HEK293T (cell line): ENCODE measurements around the gene ADAMTS17.

ENCODE experiments used
- CTCF ChIA-PET: fragments of 350-600 bp; formaldehyde crosslinking; extraction: SDS; loops from one replicate; lab custom pipeline; 2021; ENCODE audit warnings: antibody characterized with exemption, inconsistent platforms; lab: Yijun Ruan, JAX
- POLR2A ChIA-PET: fragments of 350-600 bp; formaldehyde crosslinking; extraction: SDS; loops from one replicate; lab custom pipeline; 2020; ENCODE audit warnings: antibody characterized with exemption, inconsistent platforms; lab: Yijun Ruan, JAX
- DNase-seq: peaks from one replicate; pipeline ENCODE4 v3.0.0; 2012; ENCODE audit warnings: mixed read lengths; ENCODE audit errors: extremely low spot score
- ARNT ChIP-seq: fragments of 450-650 bp; IDR thresholded peaks from 2 replicates; pipeline ENCODE4 v1.6.1; 2017; ENCODE audit warnings: mild to moderate bottlenecking
- BHLHE40 ChIP-seq: fragments of 450-650 bp; IDR thresholded peaks from 2 replicates; pipeline ENCODE4 v1.6.1; 2016; ENCODE audit warnings: mild to moderate bottlenecking, moderate library complexity, borderline replicate concordance
- CTBP1 ChIP-seq: fragments of 450-650 bp; IDR thresholded peaks from 2 replicates; pipeline ENCODE4 v1.6.1; 2016; ENCODE audit warnings: borderline replicate concordance
- ELF4 ChIP-seq: fragments of 450-650 bp; IDR thresholded peaks from 2 replicates; pipeline ENCODE4 v1.6.1; 2017; ENCODE audit warnings: antibody characterized with exemption
- FOXA1 ChIP-seq: fragments of 450-650 bp; IDR thresholded peaks from 2 replicates; pipeline ENCODE4 v1.6.1; 2016; ENCODE audit warnings: mild to moderate bottlenecking
- FOXK2 ChIP-seq: fragments of 450-650 bp; IDR thresholded peaks from 2 replicates; pipeline ENCODE4 v1.6.1; 2016; ENCODE audit warnings: mild to moderate bottlenecking
- FOXM1 ChIP-seq: fragments of 450-650 bp; IDR thresholded peaks from 2 replicates; pipeline ENCODE4 v1.6.1; 2017; ENCODE audit warnings: mild to moderate bottlenecking, borderline replicate concordance
- HDGF ChIP-seq: fragments of 450-650 bp; IDR thresholded peaks from 2 replicates; pipeline ENCODE4 v1.6.1; 2017; ENCODE audit warnings: antibody characterized with exemption, borderline replicate concordance
- L3MBTL2 ChIP-seq: fragments of 450-650 bp; conservative IDR thresholded peaks from 2 replicates; pipeline ENCODE4 v1.6.1; 2016; ENCODE audit warnings: mild to moderate bottlenecking
- LEF1 ChIP-seq: fragments of 450-650 bp; IDR thresholded peaks from 2 replicates; pipeline ENCODE4 v1.6.1; 2017; ENCODE audit warnings: mild to moderate bottlenecking, borderline replicate concordance
- NFRKB ChIP-seq: fragments of 450-650 bp; IDR thresholded peaks from 2 replicates; pipeline ENCODE4 v1.6.1; 2016; ENCODE audit warnings: mild to moderate bottlenecking, moderate library complexity
- SP1 ChIP-seq: fragments of 450-650 bp; IDR thresholded peaks from 2 replicates; pipeline ENCODE4 v1.6.1; 2017
- SUZ12 ChIP-seq: fragments of 450-650 bp; IDR thresholded peaks from 2 replicates; pipeline ENCODE4 v1.6.1; 2016; ENCODE audit warnings: mild to moderate bottlenecking
- TARDBP ChIP-seq: fragments of 450-650 bp; IDR thresholded peaks from 2 replicates; pipeline ENCODE4 v1.6.1; 2016
- ZNF384 ChIP-seq: fragments of 450-650 bp; IDR thresholded peaks from 2 replicates; pipeline ENCODE4 v1.6.1; 2016
- TF ChIP-seq, protein P1 (sequence below): fragments of 450-650 bp; IDR thresholded peaks from 2 replicates; pipeline ENCODE4 v1.6.1; 2016

The ADAMTS17 gene

GRCh38 chr15:100020614-100021013, 321.2 kb downstream of the ADAMTS17 start:
- no peak for DNase-seq
- TF ChIP-seq NFRKB (no peak), SUZ12 (no peak), FOXA1 (no peak), LEF1 (no peak), ARNT (no peak), HDGF (no peak), FOXM1 (no peak)
- TF ChIP-seq, protein P1, sequence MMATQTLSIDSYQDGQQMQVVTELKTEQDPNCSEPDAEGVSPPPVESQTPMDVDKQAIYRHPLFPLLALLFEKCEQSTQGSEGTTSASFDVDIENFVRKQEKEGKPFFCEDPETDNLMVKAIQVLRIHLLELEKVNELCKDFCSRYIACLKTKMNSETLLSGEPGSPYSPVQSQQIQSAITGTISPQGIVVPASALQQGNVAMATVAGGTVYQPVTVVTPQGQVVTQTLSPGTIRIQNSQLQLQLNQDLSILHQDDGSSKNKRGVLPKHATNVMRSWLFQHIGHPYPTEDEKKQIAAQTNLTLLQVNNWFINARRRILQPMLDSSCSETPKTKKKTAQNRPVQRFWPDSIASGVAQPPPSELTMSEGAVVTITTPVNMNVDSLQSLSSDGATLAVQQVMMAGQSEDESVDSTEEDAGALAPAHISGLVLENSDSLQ, result no peak
- CTCF ChIA-PET, result no interaction called here
- POLR2A ChIA-PET, result no interaction called here

DNA sequence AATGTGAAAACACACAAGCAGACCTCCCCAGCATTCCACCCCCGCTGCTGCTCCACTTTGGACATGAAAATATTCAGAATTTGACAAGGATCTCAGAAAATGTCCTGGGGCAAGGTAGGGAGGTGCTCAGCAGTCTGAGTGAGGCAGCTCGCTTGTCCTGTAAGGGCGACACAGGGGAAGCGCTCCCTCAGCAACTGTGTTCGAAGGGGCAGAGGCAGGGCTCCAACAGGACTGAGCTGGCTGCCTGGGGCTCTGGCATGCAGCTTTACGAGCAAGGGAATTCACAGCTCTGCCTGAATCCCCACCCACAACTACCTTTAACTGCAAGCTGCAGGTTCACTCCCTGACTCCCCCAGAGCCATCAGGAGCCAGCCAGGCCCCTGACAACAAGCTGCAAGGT, 321.6 kb downstream of the ADAMTS17 start:
- no peak for DNase-seq
- TF ChIP-seq SP1 (no peak), LEF1 (no peak), HDGF (no peak), FOXK2 (no peak), NFRKB (no peak), CTBP1 (no peak), FOXM1 (no peak), FOXA1 (no peak), L3MBTL2 (no peak), ARNT (no peak), ELF4 (no peak)
- TF ChIP-seq, protein P1, result no peak
- ChIA-PET CTCF (no interaction called here), POLR2A (no interaction called here)

GRCh38 chr15:100019601-100020000, 322.2 kb downstream of the ADAMTS17 start:
- ChIA-PET POLR2A (no interaction called here), CTCF (no interaction called here)
- DNase-seq, result no peak
- TF ChIP-seq FOXK2, result no peak
- TF ChIP-seq, protein P1, result no peak
- no peak for TF ChIP-seq SP1
- TF ChIP-seq LEF1, result no peak
- TF ChIP-seq ARNT, result no peak
- TF ChIP-seq CTBP1, result no peak
- TF ChIP-seq NFRKB, result no peak
- no peak for TF ChIP-seq FOXA1
- TF ChIP-seq TARDBP, result no peak
- no peak for TF ChIP-seq FOXM1
- no peak for TF ChIP-seq BHLHE40
- no peak for TF ChIP-seq L3MBTL2

- no peak for DNase-seq
- POLR2A ChIA-PET, result no interaction called here
- CTCF ChIA-PET, result no interaction called here
- TF ChIP-seq FOXA1, result no peak
- no peak for TF ChIP-seq TARDBP
- TF ChIP-seq FOXM1, result no peak
- no peak for TF ChIP-seq ZNF384
- TF ChIP-seq BHLHE40, result no peak
- TF ChIP-seq FOXK2, result no peak
- no peak for TF ChIP-seq ARNT
- no peak for TF ChIP-seq HDGF
- no peak for TF ChIP-seq ELF4
These were observed 323.6 kb downstream of the ADAMTS17 start for GRCh38 chr15:100018191-100018590.

- ChIA-PET POLR2A (no interaction called here), CTCF (no interaction called here)
- no peak for TF ChIP-seq FOXA1
- TF ChIP-seq L3MBTL2, result no peak
- no peak for TF ChIP-seq FOXK2
- TF ChIP-seq NFRKB, result no peak
- no peak for TF ChIP-seq FOXM1
- TF ChIP-seq LEF1, result no peak
- no peak for TF ChIP-seq ELF4
- no peak for TF ChIP-seq TARDBP
- no peak for TF ChIP-seq CTBP1
- TF ChIP-seq SP1, result no peak
- TF ChIP-seq, protein P1, result no peak
- TF ChIP-seq HDGF, result no peak
- no peak for DNase-seq
These were observed 324.6 kb downstream of the ADAMTS17 start for GRCh38 chr15:100017140-100017539.

GRCh38 chr15:100016632-100017031, 325.1 kb downstream of the ADAMTS17 start:
- CTCF ChIA-PET, result interaction anchor here (0.6 kb wide), 1 partner anchor 221 kb away, joined by 3 read pairs; no protein-coding TSS in a partner anchor
- POLR2A ChIA-PET, result no interaction called here
- no peak for TF ChIP-seq LEF1
- TF ChIP-seq ZNF384, result no peak
- TF ChIP-seq ARNT, result no peak
- TF ChIP-seq CTBP1, result no peak
- TF ChIP-seq BHLHE40, result no peak
- TF ChIP-seq TARDBP, result no peak
- no peak for TF ChIP-seq SUZ12
- no peak for TF ChIP-seq FOXK2
- TF ChIP-seq SP1, result no peak
- no peak for TF ChIP-seq HDGF
- TF ChIP-seq L3MBTL2, result no peak
- TF ChIP-seq FOXA1, result no peak
- no peak for TF ChIP-seq ELF4
- TF ChIP-seq, protein P1, result no peak
- no peak for TF ChIP-seq FOXM1
- no peak for TF ChIP-seq NFRKB
- DNase-seq, result no peak
